OCI-LY1 (cell line): ENCODE measurements around the gene IL3.

ENCODE experiments used
- EZH2 ChIP-seq: fragments of 200-600 bp; sonication (generic), shearing (Covaris generic); IDR thresholded peaks from 2 replicates; pipeline ENCODE4 v1.8.0; 2017; ENCODE audit warnings: borderline replicate concordance, mixed run types, mild to moderate bottlenecking, antibody characterized with exemption, low read length, moderate library complexity, mixed read lengths
- TF ChIP-seq, protein P1 (sequence below): fragments of 200-600 bp; sonication (generic), shearing (Covaris generic); IDR thresholded peaks from 2 replicates; pipeline ENCODE4 v1.5.1; 2017; ENCODE audit warnings: mild to moderate bottlenecking, antibody characterized with exemption, low read length, moderate library complexity, mixed read lengths

DNA sequence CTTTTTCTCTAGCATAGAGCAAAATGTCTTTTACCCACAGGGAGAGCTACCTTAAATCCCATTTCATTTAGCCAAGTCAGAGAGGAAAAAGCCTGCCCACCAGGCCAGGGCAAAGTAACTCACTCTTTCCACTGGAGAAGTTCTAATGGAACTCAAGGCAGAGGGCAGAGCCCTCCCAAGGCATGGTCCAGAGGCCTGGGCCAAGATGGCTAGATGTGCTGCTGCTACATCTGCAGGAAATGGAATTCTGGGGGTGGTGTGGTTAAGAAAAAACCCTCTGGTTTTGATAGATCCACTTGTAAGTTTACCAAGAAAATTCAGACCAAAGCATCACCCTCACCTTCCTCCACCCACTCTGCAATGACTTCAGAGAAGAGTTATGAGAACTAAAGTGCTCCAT, 50.5 kb downstream of the IL3 start:
- TF ChIP-seq, protein P1, sequence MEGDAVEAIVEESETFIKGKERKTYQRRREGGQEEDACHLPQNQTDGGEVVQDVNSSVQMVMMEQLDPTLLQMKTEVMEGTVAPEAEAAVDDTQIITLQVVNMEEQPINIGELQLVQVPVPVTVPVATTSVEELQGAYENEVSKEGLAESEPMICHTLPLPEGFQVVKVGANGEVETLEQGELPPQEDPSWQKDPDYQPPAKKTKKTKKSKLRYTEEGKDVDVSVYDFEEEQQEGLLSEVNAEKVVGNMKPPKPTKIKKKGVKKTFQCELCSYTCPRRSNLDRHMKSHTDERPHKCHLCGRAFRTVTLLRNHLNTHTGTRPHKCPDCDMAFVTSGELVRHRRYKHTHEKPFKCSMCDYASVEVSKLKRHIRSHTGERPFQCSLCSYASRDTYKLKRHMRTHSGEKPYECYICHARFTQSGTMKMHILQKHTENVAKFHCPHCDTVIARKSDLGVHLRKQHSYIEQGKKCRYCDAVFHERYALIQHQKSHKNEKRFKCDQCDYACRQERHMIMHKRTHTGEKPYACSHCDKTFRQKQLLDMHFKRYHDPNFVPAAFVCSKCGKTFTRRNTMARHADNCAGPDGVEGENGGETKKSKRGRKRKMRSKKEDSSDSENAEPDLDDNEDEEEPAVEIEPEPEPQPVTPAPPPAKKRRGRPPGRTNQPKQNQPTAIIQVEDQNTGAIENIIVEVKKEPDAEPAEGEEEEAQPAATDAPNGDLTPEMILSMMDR: no peak
- no peak for TF ChIP-seq EZH2
